GM12892 (cell line): ENCODE results near the gene RBM41.
"Not testable (repeated sequence)": the region's sequence is repeated elsewhere in the genome, so short reads cannot be mapped to it uniquely, and the experiment has no call there.

ENCODE experiments used
- DNase-seq: peaks from one replicate; pipeline ENCODE4 v3.0.0; 2011; ENCODE audit not compliant: insufficient read length
- FAIRE-seq: peaks from 2 replicates; lab custom pipeline; 2011; peaks lifted over from hg19 to GRCh38; lab: Jason Lieb, UNC
- POLR2A ChIP-seq: IDR thresholded peaks from 2 replicates; pipeline ENCODE4 v1.6.1; 2011; ENCODE audit warnings: low read depth, low read length, control low read depth
- POLR2AphosphoS5 ChIP-seq: IDR thresholded peaks from 2 replicates; pipeline ENCODE4 v1.6.1; 2011; ENCODE audit warnings: low read depth, low read length, control low read depth
- TAF1 ChIP-seq: IDR thresholded peaks from 2 replicates; pipeline ENCODE4 v1.6.1; 2011; ENCODE audit warnings: low read depth, mild to moderate bottlenecking, control low read depth, low read length, borderline replicate concordance

RBM41 gene

DNA sequence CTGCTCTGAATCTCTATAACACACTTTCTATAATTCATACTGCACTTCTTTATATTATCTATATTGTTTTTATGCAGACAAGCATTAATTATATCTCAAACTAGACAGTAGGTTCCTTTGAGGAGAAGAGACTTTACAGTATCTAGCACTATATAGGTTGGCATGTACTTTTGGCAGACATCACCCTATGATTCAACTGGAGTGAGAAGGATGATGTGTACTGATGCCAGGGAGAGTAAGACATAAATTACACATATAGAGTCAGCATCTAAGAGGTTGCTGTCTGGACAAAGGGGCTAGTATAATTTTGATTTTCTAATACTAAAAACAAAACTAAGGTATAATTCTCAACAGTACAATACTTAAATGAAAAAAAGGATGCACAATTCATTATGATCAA is 5.1 kb upstream of the RBM41 start:
- TF ChIP-seq TAF1, result no peak
- no peak for TF ChIP-seq POLR2AphosphoS5
- no peak for TF ChIP-seq POLR2A
- DNase-seq, result no peak
- no peak for FAIRE-seq

DNA sequence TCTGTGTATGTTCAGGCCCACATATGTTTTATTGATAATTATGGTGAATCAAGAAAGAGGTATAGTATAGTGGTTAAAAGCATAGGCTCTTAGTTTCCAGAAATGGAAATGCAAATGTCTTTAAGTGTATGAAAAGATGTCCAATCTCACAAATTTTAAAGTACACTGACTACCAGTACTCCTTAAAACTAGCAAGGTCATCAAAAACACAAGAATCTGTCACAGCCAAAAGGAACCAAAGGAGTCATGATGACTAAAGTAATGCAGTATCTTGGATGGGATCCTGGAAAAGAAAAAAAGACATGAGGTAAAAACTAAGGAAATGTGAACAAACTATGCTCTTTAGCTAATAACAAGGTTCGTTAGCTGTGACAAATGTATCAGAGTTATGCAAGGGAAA is 661 bp upstream of the RBM41 start:
- TF ChIP-seq POLR2AphosphoS5 (no peak), TAF1 (no peak), POLR2A (no peak)
- DNase-seq (no peak), FAIRE-seq (peak; percentile 24)

DNA sequence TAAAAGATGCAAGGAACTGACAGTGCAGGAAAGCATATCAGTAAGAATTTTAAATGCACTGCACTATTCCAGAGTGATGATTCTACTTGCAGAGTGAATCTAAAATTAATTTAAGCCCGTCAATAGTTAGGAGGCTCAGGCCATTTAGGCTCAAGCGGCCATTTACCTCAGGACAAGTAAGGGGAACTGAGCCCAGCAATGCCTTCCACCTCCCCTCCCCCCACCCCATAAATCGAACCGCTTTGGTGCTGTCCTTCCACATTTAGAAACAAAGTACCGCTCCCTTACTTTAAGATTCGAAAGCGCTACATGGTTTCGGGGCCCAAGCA is 665 bp downstream of the RBM41 start:
- DNase-seq (no peak), FAIRE-seq (no peak)
- TF ChIP-seq POLR2A (no peak), TAF1 (no peak), POLR2AphosphoS5 (no peak)

DNA sequence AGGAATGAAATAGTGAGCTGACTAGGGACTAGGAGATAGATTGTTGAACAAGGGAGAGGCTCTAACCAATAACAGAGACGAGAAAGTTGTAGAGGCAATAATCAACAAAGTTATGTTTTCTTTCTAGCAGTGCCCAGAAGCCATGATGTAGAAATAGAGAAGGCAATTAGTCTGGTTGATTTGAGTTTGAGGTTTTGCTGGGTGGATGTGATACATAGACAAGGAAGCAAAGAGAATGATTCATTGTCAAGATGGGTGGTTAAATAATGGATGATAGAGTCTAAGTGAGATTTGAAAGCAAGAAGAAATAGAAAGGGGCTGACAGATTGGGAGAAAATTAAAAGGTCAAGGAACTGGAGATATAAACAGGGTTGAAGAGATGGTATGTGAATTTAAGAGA is 11.2 kb downstream of the RBM41 start:
- no peak for FAIRE-seq
- no peak for TF ChIP-seq POLR2A
- no peak for TF ChIP-seq POLR2AphosphoS5
- TF ChIP-seq TAF1, result no peak

DNA sequence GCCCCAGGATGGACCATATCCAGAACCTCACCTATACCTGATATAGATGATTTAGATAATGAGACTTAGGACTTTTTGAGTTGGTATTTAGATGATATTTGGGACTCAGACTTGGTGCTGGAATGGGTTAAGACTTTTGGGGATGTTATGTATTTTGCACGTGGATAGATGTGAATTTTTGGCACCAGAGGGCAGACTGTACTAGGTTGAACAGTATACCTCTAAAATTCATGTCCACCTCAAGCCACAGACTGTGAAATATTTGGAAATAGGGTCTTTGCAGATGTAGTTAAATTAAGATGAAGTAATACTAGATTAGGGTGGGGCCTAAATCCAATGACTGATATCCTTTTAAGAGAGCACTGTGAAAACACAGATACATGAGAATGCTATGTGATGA is 15.6 kb downstream of the RBM41 start:
- DNase-seq (no peak), FAIRE-seq (no peak)
- TF ChIP-seq POLR2A (no peak), POLR2AphosphoS5 (no peak), TAF1 (no peak)

More for the DNA sequence above, 11.2 kb downstream of the RBM41 start:
- no peak for DNase-seq

DNA sequence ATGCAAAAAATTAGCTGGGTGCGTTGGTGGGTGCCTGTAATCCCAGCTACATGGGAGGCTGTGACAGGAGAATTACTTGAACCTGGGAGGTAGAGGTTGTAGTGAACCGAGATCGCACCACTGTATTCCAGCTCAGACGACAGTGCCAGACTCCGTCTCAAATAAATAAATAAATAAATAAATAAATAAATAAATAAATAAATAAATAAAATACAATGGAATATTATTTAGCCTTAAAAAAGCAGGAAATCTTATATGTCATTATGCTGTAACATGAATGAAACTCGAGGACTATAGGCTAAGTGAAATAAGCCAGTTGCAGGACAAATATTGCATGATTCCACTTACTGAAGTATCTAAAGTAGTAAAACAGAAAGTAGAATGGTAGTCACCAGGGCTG is 42.5 kb downstream of the RBM41 start:
- DNase-seq (no peak), FAIRE-seq (no peak)
- TF ChIP-seq POLR2AphosphoS5, result no peak
- TF ChIP-seq POLR2A, result no peak
- no peak for TF ChIP-seq TAF1

DNA sequence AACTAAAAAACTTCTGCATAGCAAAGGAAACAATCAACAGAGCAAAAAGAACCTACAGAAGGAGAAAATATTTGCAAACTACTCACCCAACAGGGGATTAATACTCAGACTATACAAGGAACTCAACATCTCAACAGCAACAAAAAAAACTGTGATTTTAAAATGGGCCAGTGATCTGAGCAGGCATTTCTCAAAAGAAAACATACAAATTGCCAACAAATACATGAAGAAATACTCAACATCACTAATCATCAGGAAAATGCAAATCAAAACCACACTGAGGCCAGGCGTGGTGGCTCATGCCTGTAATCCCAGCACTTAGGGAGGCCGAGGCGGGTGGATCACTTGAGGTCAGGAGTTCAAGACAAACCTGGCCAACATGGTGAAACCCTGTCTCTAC is 60.9 kb downstream of the RBM41 start:
- not testable (repeated sequence) for FAIRE-seq, DNase-seq

DNA sequence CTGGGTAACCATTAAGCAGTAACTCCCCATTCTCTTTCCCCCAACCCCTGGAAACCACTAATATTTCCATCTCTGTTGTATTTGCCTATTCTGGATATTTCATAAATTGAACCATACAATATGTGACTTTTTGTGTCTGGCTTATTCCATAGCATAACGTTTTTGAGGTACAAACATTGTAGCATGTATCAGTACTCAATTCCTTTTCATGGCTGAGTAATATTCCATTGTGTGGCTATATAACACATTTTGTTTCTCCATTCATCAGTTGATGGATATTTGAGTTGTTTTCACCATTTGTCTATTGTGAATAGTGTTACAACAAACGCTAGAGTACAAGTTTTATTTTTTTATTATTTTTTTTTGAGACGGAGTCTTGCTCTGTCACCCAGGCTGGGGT is 63.6 kb downstream of the RBM41 start:
- DNase-seq (no peak), FAIRE-seq (no peak)
- TF ChIP-seq POLR2AphosphoS5, result no peak
- TF ChIP-seq TAF1, result no peak
- TF ChIP-seq POLR2A, result no peak

DNA sequence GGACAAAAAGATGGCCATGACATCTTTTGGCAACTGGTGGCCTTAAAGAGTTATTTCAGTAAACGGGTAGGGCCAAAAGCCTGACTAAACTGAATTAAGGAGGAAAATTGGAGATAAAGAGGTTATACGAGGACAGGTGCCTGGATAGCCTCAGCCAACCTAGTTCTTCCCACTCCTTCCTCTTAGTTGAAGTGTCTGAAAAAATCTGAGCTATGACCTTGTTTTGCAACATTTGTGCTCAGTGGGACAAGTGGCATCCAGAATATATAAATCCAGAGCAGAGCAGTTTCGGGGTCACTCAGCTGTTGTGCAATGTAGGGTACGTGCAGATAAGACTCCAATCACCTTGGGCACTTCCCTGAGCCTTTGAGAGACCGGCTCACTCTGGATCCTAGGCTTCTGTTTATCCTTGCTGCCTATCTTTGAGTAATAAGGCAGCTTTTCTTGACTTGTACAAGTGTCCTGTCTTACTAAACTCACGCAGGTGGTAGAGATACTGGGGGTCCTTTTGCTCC is 68.4 kb downstream of the RBM41 start:
- FAIRE-seq, result no peak

DNA sequence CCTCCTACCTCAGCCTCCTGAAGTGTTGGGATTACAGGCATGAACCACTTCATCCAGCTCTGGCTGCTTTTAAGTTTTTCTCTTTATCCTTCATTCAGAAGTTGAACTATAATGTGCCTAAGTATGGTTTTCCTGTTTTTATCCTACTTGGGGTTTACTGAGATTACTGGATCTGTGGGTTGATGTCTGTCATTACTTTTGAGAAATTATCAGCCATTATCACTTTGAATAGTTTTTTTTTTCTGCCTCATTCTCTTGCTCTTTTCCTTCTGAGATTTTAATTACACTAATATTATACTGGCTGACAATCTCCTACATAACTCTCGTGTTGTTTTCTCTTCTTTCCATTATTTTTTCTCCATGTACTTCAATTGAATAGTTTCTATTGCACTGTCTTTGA is 71.0 kb downstream of the RBM41 start:
- DNase-seq, result no peak
- TF ChIP-seq POLR2A (no peak), POLR2AphosphoS5 (no peak), TAF1 (no peak)
- FAIRE-seq, result no peak

More for the DNA sequence above, 68.4 kb downstream of the RBM41 start:
- no peak for TF ChIP-seq POLR2A
- no peak for TF ChIP-seq POLR2AphosphoS5
- no peak for TF ChIP-seq TAF1
- DNase-seq, result no peak

DNA sequence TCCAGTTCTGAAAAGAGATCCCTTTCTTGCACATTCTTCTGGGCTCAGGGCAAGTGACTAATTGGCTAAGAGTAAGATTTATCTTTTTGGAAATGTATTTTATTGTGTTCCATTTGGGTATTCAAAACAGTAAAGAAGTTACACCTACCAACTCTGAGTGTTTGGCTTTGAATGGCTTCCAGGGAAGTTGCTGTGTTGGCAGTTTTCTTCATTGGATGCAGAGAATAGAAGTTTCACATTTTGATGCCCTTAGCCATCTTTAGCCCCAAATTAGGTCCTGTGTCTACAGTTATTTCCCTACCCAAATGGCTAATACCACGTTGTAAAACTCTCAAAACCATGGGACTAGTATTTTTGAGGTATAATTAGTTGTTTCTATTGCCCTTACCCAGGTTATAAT is 88.9 kb downstream of the RBM41 start:
- FAIRE-seq (no peak), DNase-seq (no peak)
- no peak for TF ChIP-seq TAF1
- TF ChIP-seq POLR2A, result no peak
- TF ChIP-seq POLR2AphosphoS5, result no peak

DNA sequence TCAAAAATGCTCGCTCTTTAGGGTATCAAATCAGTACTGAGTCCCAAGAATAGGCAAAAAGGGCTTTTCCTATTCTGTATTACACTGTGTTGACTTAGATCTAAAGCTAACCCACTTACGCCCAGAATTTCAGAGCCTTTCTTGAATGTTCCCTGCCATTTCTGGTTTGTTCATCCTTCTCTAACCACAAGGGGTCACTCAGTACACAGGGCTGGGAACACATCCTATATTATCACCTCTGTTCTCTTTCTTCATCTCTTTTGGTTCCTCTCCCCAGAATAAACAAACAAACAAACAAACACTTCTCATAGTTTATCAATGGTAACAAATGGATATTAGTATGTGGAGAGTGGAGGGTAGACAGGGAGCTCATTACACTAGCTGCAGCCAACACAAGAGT is 93.1 kb downstream of the RBM41 start:
- FAIRE-seq (no peak), DNase-seq (no peak)
- TF ChIP-seq POLR2A, result no peak
- TF ChIP-seq TAF1, result no peak
- no peak for TF ChIP-seq POLR2AphosphoS5

DNA sequence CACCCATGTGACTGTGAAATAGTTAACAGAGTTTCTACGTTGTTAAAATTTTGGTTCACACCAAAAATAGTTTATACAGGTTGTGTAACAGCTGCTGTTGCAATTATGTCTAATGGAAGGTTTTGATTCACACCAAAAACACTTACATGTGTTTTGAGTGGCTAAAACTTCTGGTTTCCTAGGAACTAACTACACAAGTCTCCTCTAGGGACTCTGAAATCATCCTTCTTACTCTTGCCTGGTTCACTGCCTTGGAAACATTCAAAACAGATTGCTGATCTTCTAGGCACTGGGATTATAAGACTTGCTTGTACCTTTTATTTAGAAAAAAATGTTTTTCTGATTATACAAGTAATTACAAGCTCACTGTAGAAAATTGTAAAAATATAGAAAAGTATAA is 103.7 kb downstream of the RBM41 start:
- TF ChIP-seq POLR2AphosphoS5 (no peak), POLR2A (no peak), TAF1 (no peak)
- DNase-seq, result no peak
- FAIRE-seq, result no peak
